OCI-LY7 (cell line): ENCODE data around the gene GFAP. TPM values are rescaled to one million over a fixed set of nuclear protein-coding genes. Genes with fewer than 3 reads are reported as not detected.

ENCODE experiments used
- BruUV-seq: library from RNA; stranded (reverse); fragments of 400-500 nt; replicated peaks from 2 replicates; lab custom pipeline; 2021; lab: Mats Ljungman, UMichigan
- CTCF ChIA-PET: fragments of 300-600 bp; sonication (Branson Sonifier 250); formaldehyde crosslinking; loops from one replicate; lab custom pipeline; 2022; ENCODE audit warnings: antibody characterized with exemption; ENCODE audit not compliant: unreplicated experiment; lab: Charles Lee
- POLR2A ChIA-PET: fragments of 300-600 bp; sonication (Branson Sonifier 250); formaldehyde crosslinking; loops from one replicate; lab custom pipeline; 2022; ENCODE audit warnings: antibody characterized with exemption; lab: Charles Lee
- DNase-seq: peaks from one replicate; pipeline ENCODE4 v3.0.0-alpha.2; 2015; ENCODE audit warnings: low spot score
- H2AFZ ChIP-seq: fragments of 200-600 bp; sonication (generic), shearing (Covaris generic); 2 replicates; pipeline ENCODE4 v1.6.1; 2014; ENCODE audit warnings: mild to moderate bottlenecking, antibody characterized with exemption, low read length, moderate library complexity
- H3K27ac ChIP-seq: fragments of 200-600 bp; sonication (generic); 2 replicates; pipeline ENCODE4 v1.5.1; 2014; ENCODE audit warnings: mixed run types, low read depth, mild to moderate bottlenecking, moderate library complexity, low read length, inconsistent platforms; ENCODE audit not compliant: poor library complexity, severe bottlenecking
- H3K36me3 ChIP-seq: fragments of 200-600 bp; sonication (generic); 2 replicates; pipeline ENCODE4 v1.6.1; 2014; ENCODE audit warnings: mild to moderate bottlenecking, antibody characterized with exemption, low read length, moderate library complexity, mixed read lengths; ENCODE audit not compliant: insufficient read depth
- H3K4me1 ChIP-seq: fragments of 200-600 bp; sonication (generic); 2 replicates; pipeline ENCODE4 v1.5.1; 2014; ENCODE audit warnings: mild to moderate bottlenecking, low read length; ENCODE audit not compliant: insufficient read depth, poor library complexity, severe bottlenecking
- H3K4me2 ChIP-seq: fragments of 200-600 bp; sonication (generic); 2 replicates; pipeline ENCODE4 v1.6.1; 2014; ENCODE audit warnings: mild to moderate bottlenecking, low read length
- H3K4me3 ChIP-seq: fragments of 200-600 bp; sonication (generic); 2 replicates; pipeline ENCODE4 v1.5.1; 2014; ENCODE audit warnings: mild to moderate bottlenecking, low read depth, low read length; ENCODE audit not compliant: poor library complexity, severe bottlenecking
- H3K79me2 ChIP-seq: fragments of 200-600 bp; sonication (generic); 2 replicates; pipeline ENCODE4 v1.6.1; 2016; ENCODE audit warnings: low read depth, mild to moderate bottlenecking, low read length, moderate library complexity, mixed read lengths; ENCODE audit not compliant: insufficient read depth
- H3K9me2 ChIP-seq: fragments of 200-600 bp; sonication (generic); 2 replicates; pipeline ENCODE4 v1.6.1; 2016; ENCODE audit warnings: mild to moderate bottlenecking, low read length, mixed read lengths; ENCODE audit not compliant: insufficient read depth
- H3K9me3 ChIP-seq: fragments of 200-600 bp; sonication (generic); 2 replicates; pipeline ENCODE4 v1.6.1; 2014; ENCODE audit warnings: mild to moderate bottlenecking, mixed run types, low read length, mixed read lengths
- H4K20me1 ChIP-seq: fragments of 200-600 bp; sonication (generic); 2 replicates; pipeline ENCODE4 v1.6.1; 2014; ENCODE audit warnings: mild to moderate bottlenecking, antibody characterized with exemption, low read length, moderate library complexity, mixed read lengths; ENCODE audit not compliant: insufficient read depth
- CTCF ChIP-seq: fragments of 200-600 bp; sonication (generic); conservative IDR thresholded peaks from 2 replicates; pipeline ENCODE4 v1.5.1; 2014; ENCODE audit warnings: mild to moderate bottlenecking, antibody characterized with exemption, low read length, moderate library complexity, mixed read lengths
- EZH2phosphoT487 ChIP-seq: fragments of 200-600 bp; sonication (generic); IDR thresholded peaks from 2 replicates; pipeline ENCODE4 v1.6.1; 2018; ENCODE audit warnings: low read depth, borderline replicate concordance, mild to moderate bottlenecking, mixed run types, antibody characterized with exemption, low read length, moderate library complexity, mixed read lengths
- intact Hi-C: fragments of 100-400 bp; cut with micrococcal nuclease; formaldehyde crosslinking; loops from one replicate; pipeline ENCODE4 v1.10.0; 2022; ENCODE audit not compliant: unreplicated experiment
- total RNA-seq, 2 experiments: library from RNA; depleted of rRNA in 1 of 2; stranded (reverse); fragments of >200 nt in 1 of 2; shearing (Covaris generic) in 1 of 2; gene quantifications; 2 replicates each; pipeline ENCODE4 v1.2.3, GENCODE V29; 2014 to 2022

GFAP gene
- total RNA-seq, 2 experiments from 2014 or later, result not detected

- ChIA-PET POLR2A (no interaction called here), CTCF (interaction anchor here (0.6 kb wide), 1 partner anchor 19 kb away, joined by 3 read pairs; no protein-coding TSS in a partner anchor)
- intact Hi-C loops, result no loop called here
- H3K4me3 ChIP-seq, result no peak overlapping the region
- H3K4me2 ChIP-seq, result no peak overlapping the region
- no peak overlapping the region for H2AFZ ChIP-seq
- no peak overlapping the region for H3K27ac ChIP-seq
- peaks cover 96% of the 10 kb centered on the region for H3K36me3 ChIP-seq
- H4K20me1 ChIP-seq, result peaks cover 6% of the 10 kb centered on the region; the same call in 1 of the 2 replicates
- no TSS peak for BruUV-seq
- H3K9me3 ChIP-seq, result no peaks in the 10 kb centered on the region
- H3K4me1 ChIP-seq, result no peaks in the 10 kb centered on the region
- peaks cover 14% of the 10 kb centered on the region for H3K79me2 ChIP-seq
- TF ChIP-seq CTCF, result no peak
- TF ChIP-seq EZH2phosphoT487, result no peak
- DNase-seq, result no peak
- H3K9me2 ChIP-seq, result no peaks in the 10 kb centered on the region
These were observed 17.4 kb upstream of the GFAP start for GRCh38 chr17:44932787-44933097.

DNA sequence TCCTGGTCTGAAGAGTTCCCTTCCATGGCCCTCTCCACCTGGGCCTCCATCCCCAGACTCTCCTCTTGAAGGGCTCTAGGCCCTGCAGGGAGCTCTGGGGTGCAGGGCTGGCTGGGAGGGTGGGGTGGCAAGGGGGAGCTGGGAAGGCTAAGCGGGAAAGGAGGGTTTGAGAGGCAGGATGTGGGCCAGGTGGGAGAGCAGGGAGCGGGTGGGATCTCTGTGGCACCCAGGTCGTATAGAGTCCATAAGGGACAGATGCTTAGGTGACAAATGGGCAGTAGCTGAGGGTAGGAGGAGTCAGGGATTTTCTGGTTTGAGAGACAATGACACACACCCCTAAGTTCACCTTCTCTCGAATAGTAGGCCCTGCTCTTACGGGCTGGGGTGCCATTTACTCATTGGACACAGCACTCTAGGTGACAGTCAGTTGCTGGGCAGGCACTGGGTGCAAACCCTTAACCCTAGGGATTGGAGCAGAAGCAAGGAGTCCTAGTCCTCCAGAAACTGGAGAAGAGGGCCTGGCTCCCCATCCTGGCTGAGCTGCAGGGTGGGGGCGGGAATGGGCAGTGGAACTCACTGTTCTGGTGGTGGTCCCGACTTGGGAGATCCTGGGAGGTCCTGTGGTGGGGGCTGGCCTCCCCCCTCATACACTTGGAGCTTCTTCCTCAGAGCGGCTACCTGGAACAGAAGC lies 16.9 kb upstream of the GFAP start:
- Histone ChIP-seq H3K27ac (no peak overlapping the region), H3K4me2 (no peak overlapping the region), H4K20me1 (peaks cover 4% of the 10 kb centered on the region; the same call in 1 of the 2 replicates), H3K79me2 (peaks cover 9% of the 10 kb centered on the region), H3K4me1 (no peaks in the 10 kb centered on the region), H3K9me3 (no peaks in the 10 kb centered on the region), H2AFZ (no peak overlapping the region), H3K9me2 (no peaks in the 10 kb centered on the region), H3K4me3 (no peak overlapping the region), H3K36me3 (peaks cover 96% of the 10 kb centered on the region)
- CTCF ChIA-PET, result interaction anchor here (0.6 kb wide), 1 partner anchor 18 kb away, joined by 3 read pairs; no protein-coding TSS in a partner anchor
- POLR2A ChIA-PET, result interaction anchor here (0.6 kb wide), 1 partner anchor 23 kb away, joined by 5 read pairs; no protein-coding TSS in a partner anchor
- no TSS peak for BruUV-seq
- intact Hi-C loops, result no loop called here
- DNase-seq, result no peak
- no peak for TF ChIP-seq CTCF
- no peak for TF ChIP-seq EZH2phosphoT487

GRCh38 chr17:44931376-44931775 lies 16.1 kb upstream of the GFAP start:
- BruUV-seq, result no TSS peak
- no peak overlapping the region for H3K4me3 ChIP-seq
- no peak overlapping the region for H2AFZ ChIP-seq
- no peak overlapping the region for H3K4me2 ChIP-seq
- intact Hi-C loops, result no loop called here
- no peaks in the 10 kb centered on the region for H3K9me2 ChIP-seq
- no peak overlapping the region for H3K27ac ChIP-seq
- no peak for TF ChIP-seq EZH2phosphoT487
- DNase-seq, result no peak
- peaks cover 99% of the 10 kb centered on the region for H3K36me3 ChIP-seq
- no peaks in the 10 kb centered on the region for H3K4me1 ChIP-seq
- H4K20me1 ChIP-seq, result no peaks in the 10 kb centered on the region
- POLR2A ChIA-PET, result interaction anchor here (0.6 kb wide), 2 partner anchors 23 to 223 kb away, joined by 5 read pairs; no protein-coding TSS in a partner anchor
- CTCF ChIA-PET, result no interaction called here
- H3K9me3 ChIP-seq, result no peaks in the 10 kb centered on the region
- H3K79me2 ChIP-seq, result 0 out of 2 replicates have a peak, but pooled peaks cover 3% of the 10 kb centered on the region
